ENCODE data around the gene ERGIC1. TPM values are rescaled to one million over a fixed set of nuclear protein-coding genes. Genes with fewer than 3 reads are reported as not detected.
A peak's percentile ranks its signal among the peaks of the same experiment; 100 is the strongest.

The ERGIC1 gene
- total RNA-seq, 1 experiment from 2014 or later = 77.0 TPM

- H3K4me1 Mint-ChIP-seq = peaks cover 13 to 27% of the 10 kb centered on the region in 2 experiments; a peak in 3 of 4 replicates
- no peaks in the 10 kb centered on the region for H3K27me3 Mint-ChIP-seq (ENCODE audit: low read depth)
- no CpG with 5 or more reads among the region's 12 CpGs for WGBS (ENCODE audit: extremely low coverage, insufficient read length, low lambda C conversion rate)
- H3K4ac ChIP-seq (ENCODE audit: low read depth, low read length) = no peak overlapping the region
- H3K14ac ChIP-seq (ENCODE audit: insufficient read depth, low read length) = no peak overlapping the region
- peaks cover 7 to 11% (median 10%) of the 10 kb centered on the region in 3 experiments; a peak in 5 of 7 replicates for H3K36me3 Mint-ChIP-seq (ENCODE audit: insufficient read depth in 1 of 3, low read depth in 3 of 3)
- no peak overlapping the region for H2AFZ ChIP-seq (ENCODE audit: low read length)
- no peak overlapping the region for H4K91ac ChIP-seq (ENCODE audit: insufficient read length, low read depth, low read length)
- TF ChIP-seq CTCF (conservative IDR thresholded peaks at IDR 0.05) = no peak
- H3K79me1 ChIP-seq (ENCODE audit: insufficient read depth, low read depth, low read length, poor library complexity, severe bottlenecking) = no peaks in the 10 kb centered on the region
- no peak overlapping the region for H2BK5ac ChIP-seq (ENCODE audit: insufficient read length, low read length)
- no peaks in the 10 kb centered on the region for H3K9me3 Mint-ChIP-seq
- no peak overlapping the region for H2BK120ac ChIP-seq (ENCODE audit: low read depth, low read length, poor library complexity, severe bottlenecking)
- H2AK5ac ChIP-seq (ENCODE audit: insufficient read length, low read length) = no peak overlapping the region
- H3T11ph ChIP-seq (ENCODE audit: low read length) = no peak overlapping the region
- H3K79me2 ChIP-seq (ENCODE audit: insufficient read depth, low read length) = peaks cover 8% of the 10 kb centered on the region; the same call in 1 of the 2 replicates
- H4K20me1 ChIP-seq (ENCODE audit: control insufficient read depth, insufficient read depth, insufficient read length) = peaks cover 3% of the 10 kb centered on the region
- no peaks in the 10 kb centered on the region for H3K9me3 ChIP-seq (ENCODE audit: control insufficient read depth, low read depth, low read length)
- no peak overlapping the region for H2BK20ac ChIP-seq (ENCODE audit: low read depth, low read length, poor library complexity, severe bottlenecking)
- no peak overlapping the region for H3K4me2 ChIP-seq (ENCODE audit: insufficient read depth, insufficient read length, low read length)
- no peak overlapping the region for H3K4me3 Mint-ChIP-seq
- H3K56ac ChIP-seq (ENCODE audit: insufficient read length, low read depth, low read length) = no peak overlapping the region
- no peak overlapping the region for H3K9ac ChIP-seq (ENCODE audit: extremely low read depth, insufficient read length, low read length)
- H2BK15ac ChIP-seq (ENCODE audit: low read depth, low read length) = no peak overlapping the region
- no peak overlapping the region for H3K18ac ChIP-seq (ENCODE audit: insufficient read length, low read depth, low read length)
- DNase-seq = no peak
- H4K5ac ChIP-seq (ENCODE audit: insufficient read length, low read depth, low read length) = no peak overlapping the region
- no peak overlapping the region for H3K27ac ChIP-seq (ENCODE audit: insufficient read length, low read depth, low read length)
- no peak overlapping the region for H2BK12ac ChIP-seq (ENCODE audit: insufficient read length, low read depth, low read length)
- H4K8ac ChIP-seq (replicated peaks; ENCODE audit: insufficient read length, low read depth, low read length) = no peak overlapping the region
- H3K27me3 ChIP-seq (ENCODE audit: insufficient read depth, low read length) = no peaks in the 10 kb centered on the region
- peak overlapping the region in 1 of 3 experiments; percentile 57; a peak in 1 of 7 replicates for H3K27ac Mint-ChIP-seq
- H3K23ac ChIP-seq (ENCODE audit: insufficient read length, low read depth, low read length) = no peak overlapping the region
- H3K23me2 ChIP-seq (ENCODE audit: insufficient read length, low read depth, low read length, poor library complexity, severe bottlenecking) = peaks cover 3% of the 10 kb centered on the region
- H3K4me1 ChIP-seq (ENCODE audit: insufficient read depth, low read length) = 0 out of 2 replicates have a peak, but pooled peaks cover 3% of the 10 kb centered on the region
Measured at GRCh38 chr5:172858511-172858989, 24.5 kb downstream of the ERGIC1 start.

All from H9 (cell line).